NCI-H345 treated with DMSO at 0.1 percent for 48 hours (cell line): ENCODE data around the gene SPEM2.
A peak's percentile ranks its signal among the peaks of the same experiment; 100 is the strongest.

ENCODE experiments used
- DNase-seq: peaks from one replicate; lab custom pipeline; 2025; ENCODE audit not compliant: unreplicated experiment; lab: John Stamatoyannopoulos, UW

The SPEM2 gene

GRCh38 chr17:7419819-7420610 lies 5.4 kb upstream of the SPEM2 start, which contains the start of gene SPEM1:
Gene SPEM1 (plus strand): TSS chr17:7420324. CDS start chr17:7420385, 61 bp downstream.
- no peak for DNase-seq

GRCh38 chr17:7421186-7421585 lies 4.2 kb upstream of the SPEM2 start:
- no peak for DNase-seq

GRCh38 chr17:7423679-7424078 lies 1.7 kb upstream of the SPEM2 start:
- no peak for DNase-seq

- DNase-seq = no peak
These were observed 340 bp downstream of the SPEM2 start for GRCh38 chr17:7425756-7426155.

- DNase-seq = no peak
These were observed 917 bp downstream of the SPEM2 start for GRCh38 chr17:7426203-7426863.

GRCh38 chr17:7426896-7427489 lies 1.6 kb downstream of the SPEM2 start:
- no peak for DNase-seq

GRCh38 chr17:7427549-7427948 lies 2.1 kb downstream of the SPEM2 start:
- DNase-seq = no peak

GRCh38 chr17:7428557-7428956 lies 3.1 kb downstream of the SPEM2 start, which contains the start of gene SPEM3:
Gene SPEM3 (plus strand): TSS chr17:7428857. CDS start chr17:7428903, 46 bp downstream.
- no peak for DNase-seq

GRCh38 chr17:7429722-7430121 lies 4.3 kb downstream of the SPEM2 start:
- no peak for DNase-seq

- no peak for DNase-seq
These were observed 5.8 kb downstream of the SPEM2 start for GRCh38 chr17:7431231-7431630.

GRCh38 chr17:7432296-7432695 lies 6.9 kb downstream of the SPEM2 start:
- no peak for DNase-seq

- DNase-seq = peak; percentile 35
These were observed 10.5 kb downstream of the SPEM2 start for GRCh38 chr17:7435676-7436555.

- DNase-seq = peak; percentile 59
These were observed 11.3 kb downstream of the SPEM2 start for GRCh38 chr17:7436556-7437368.

- no peak for DNase-seq
These were observed 12.0 kb downstream of the SPEM2 start for GRCh38 chr17:7437369-7437863.

- DNase-seq = no peak
These were observed 12.7 kb downstream of the SPEM2 start for GRCh38 chr17:7437950-7438614.

- no peak for DNase-seq
These were observed 13.4 kb downstream of the SPEM2 start for GRCh38 chr17:7438656-7439460.

- DNase-seq = no peak
These were observed 14.2 kb downstream of the SPEM2 start, which contains the start of gene FGF11 for GRCh38 chr17:7439462-7440112. Gene FGF11 (plus strand): TSS chr17:7439512. CDS start chr17:7439621, 109 bp downstream.
